Kidney glomerular epithelial cell (primary cell): Measurements from ENCODE around the gene RAMAC.
"Not testable (repeated sequence)": the region's sequence is repeated elsewhere in the genome, so short reads cannot be mapped to it uniquely, and the experiment has no call there.

Experiments
- DNase-seq: peaks from one replicate; lab custom pipeline; 2025; lab: John Stamatoyannopoulos, UW

The RAMAC gene

DNA sequence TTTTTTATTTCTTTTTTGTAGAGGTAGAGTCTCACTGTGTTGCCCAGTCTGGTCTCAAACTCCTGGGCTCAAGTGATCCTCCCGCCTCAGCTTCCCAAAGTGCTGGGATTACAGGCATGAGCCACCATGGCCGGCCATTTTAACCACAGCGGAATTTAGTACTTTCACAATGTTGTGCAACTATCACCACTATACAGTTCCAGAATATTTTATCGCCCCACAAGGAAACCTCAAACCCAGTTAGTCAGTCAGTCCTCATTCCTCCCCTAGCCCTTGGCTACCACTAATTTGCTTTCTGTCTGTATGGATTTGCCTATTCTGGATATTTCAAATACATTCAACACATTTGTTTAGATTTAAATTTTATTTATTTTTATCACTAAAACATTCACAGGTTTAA, 17.9 kb upstream of the RAMAC start:
- no peak for DNase-seq

GRCh38 chr15:82969353-82969752, 16.7 kb upstream of the RAMAC start:
- no peak for DNase-seq

DNA sequence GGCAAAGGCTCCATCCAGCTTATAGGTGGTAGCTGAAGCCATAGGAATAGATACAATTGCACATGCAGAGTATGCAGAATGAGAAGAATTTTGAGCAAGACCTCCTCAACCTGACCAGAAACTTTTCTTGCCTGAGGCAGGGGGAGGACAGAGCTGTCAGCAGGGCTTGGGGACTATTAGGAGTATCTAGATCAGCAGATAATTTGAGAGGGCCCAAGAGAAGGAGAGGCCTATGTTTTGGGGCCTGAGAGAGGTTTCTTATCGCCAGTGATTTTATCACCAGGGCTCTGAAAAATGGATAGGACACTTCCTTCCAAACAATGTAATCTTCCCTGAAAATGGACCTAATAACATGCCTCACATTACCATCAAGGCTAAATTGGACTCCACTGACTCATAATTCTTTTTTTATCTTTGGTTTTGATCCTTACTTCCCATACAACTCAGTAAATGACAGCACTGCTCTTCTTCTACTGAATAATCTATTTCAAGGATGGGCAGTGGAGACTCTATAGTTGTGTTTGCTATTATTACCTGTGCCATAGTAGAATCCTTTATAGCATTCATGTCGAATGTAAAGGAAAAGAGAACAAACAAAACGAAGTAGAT, 15.8 kb upstream of the RAMAC start:
- no peak for DNase-seq

DNA sequence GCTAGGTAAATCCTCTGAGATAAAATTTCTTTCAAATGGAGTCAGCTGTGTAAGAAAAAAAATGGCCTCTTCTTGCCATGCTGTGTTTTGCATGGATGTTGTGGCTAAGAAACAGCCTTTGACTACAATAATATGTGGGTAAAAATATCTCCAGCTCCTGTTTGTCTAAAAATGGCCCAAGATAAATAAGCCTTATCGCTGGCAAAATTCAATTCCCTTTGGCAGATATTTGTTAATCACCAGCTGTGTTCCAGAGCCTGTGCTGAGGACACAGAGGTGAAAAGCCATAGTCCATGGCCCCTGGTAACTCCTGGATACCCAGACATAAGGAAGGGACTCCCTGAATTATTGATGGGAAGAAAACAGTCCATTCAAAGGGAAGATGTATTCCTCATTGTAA, 15.3 kb upstream of the RAMAC start:
- no peak for DNase-seq

- DNase-seq, result no peak
Observed at GRCh38 chr15:82971218-82971984, 14.6 kb upstream of the RAMAC start.

GRCh38 chr15:82972990-82973389, 13.0 kb upstream of the RAMAC start:
- no peak for DNase-seq

DNA sequence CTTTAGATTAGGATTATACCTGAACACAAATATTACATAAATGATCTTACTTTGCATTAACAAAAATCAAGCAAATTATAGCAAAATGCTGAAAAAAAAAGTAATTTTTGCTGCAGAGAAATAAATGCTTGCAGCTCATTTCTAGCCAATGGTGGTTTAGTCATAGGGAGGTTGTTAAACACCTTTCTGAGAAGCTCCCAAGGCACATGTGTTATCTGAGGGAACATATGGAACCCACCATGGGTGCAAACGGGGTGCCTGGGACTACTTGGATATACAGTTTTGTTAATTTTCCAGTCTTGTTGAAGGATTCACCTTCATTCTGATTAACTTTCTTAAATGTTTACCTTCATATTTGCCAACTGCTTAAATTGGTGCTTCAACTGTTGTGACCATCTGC, 8.9 kb upstream of the RAMAC start:
- DNase-seq, result no peak

GRCh38 chr15:82978438-82978837, 7.6 kb upstream of the RAMAC start:
- no peak for DNase-seq

DNA sequence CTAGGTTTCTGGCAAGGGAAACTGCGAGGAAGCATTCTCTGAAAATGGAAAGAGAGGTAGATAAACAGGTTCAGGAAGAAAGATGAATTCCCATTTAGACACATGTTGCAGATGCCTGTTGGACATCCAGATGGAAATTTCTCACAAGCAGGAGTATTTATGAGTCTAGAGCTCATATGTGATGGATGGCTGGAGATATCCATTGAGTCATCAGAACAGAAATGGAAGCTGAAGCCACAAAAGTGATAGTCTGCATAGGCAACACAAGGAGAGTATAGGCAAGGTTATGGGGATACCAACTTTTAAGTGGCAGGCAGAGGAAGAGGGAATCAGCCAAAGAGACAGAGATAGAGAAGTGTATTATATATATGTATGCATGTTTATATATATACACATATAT, 6.3 kb upstream of the RAMAC start:
- DNase-seq, result no peak

DNA sequence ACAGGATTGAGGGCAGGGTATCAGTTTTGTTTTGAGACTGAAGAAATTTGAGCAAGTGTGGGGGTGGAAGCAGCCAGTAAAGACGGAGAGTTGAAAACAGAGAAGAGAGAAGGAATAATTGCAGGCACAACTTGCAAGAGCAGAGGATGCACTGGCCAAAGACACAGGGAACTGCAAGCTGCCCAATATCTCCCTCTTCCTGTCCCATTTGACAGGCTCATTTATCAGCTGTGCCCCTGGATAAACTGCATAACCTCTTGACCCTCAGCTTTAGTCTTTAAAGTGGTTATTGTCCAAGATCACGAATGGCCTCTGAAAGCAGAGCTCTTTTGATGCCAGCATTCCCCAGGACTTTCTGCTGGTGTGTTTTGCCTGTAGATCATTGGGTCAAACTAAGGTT, 5.0 kb upstream of the RAMAC start:
- DNase-seq, result no peak

DNA sequence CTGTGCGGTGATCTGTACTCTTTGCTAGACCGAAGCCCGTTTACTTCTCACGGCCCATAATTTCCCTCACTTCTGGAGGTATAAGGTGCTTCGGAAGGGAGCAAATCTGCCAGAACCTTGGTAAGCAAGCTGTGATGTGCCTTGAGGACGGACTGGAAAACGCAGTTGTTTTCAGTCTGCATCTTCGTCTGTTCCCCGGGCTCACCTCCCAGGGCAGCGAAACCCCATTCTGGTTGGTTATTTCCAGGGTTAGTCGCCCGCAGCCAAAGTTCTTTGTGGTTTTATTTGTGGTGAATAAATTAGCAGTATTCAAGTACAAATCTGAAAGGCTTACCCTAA, 401 bp downstream of the RAMAC start:
- DNase-seq, result peak; percentile 40

GRCh38 chr15:82992436-82992998, 6.5 kb downstream of the RAMAC start:
- no peak for DNase-seq

DNA sequence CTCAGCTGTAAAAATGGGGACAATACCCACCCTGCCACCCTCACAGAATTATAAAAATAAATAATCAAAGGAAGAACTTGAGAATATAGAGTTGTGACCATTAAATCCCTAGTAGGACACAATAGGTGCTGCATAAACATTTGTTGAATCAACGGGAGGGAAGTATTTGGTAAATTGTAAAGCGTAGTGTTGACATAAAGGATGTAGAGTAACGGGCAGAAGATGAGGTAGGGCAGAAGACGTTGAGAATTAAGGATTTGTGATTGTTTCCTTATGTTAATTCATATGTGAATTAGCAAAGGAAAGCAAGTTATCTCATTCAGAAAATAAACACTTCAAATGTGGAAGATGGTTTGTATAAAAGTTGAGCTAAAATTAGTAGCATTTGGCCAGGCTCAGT, 7.1 kb downstream of the RAMAC start:
- DNase-seq, result no peak

DNA sequence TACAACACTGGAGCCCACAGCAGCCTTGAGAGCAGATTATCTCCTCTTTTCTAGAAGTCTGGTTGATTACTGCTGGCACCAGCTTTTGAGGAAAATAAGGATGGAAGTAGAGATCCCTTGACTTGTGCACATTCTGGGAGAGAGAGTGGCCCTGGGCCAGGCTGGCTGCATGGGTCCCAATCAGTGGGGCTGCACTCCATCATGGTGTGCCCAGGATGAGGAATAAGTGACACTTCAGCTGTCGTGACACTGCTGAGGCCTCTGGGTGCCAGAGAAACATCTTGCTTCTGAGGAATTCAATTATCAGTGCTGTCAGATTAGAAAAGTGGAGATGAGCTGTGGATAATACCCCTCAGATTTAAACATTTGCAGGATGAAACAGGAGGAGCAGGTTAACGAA, 9.1 kb downstream of the RAMAC start:
- no peak for DNase-seq

- no peak for DNase-seq
Observed at GRCh38 chr15:82995938-82996337, 9.9 kb downstream of the RAMAC start.

DNA sequence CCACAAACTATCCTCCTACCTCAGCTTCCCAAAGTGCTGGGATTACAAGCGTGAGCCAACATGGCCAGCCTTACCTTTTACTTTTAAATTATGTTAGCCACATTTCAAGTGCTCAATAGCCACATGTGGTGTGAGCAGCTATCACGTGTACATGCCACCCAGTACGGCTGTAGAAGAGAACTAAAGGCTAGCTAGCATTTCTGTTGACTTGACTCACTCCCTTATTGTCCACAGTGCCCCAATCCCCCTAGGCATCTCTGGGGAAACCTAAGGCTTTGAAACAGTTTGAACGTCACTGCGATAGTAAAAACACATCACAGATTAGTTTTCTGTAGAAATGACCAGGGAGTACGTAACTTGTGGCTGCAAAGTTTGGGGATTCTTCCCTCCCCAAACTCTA, 13.4 kb downstream of the RAMAC start:
- no peak for DNase-seq

GRCh38 chr15:82999905-83000671, 14.1 kb downstream of the RAMAC start:
- peak; percentile 36 for DNase-seq

GRCh38 chr15:83000672-83001031, 14.6 kb downstream of the RAMAC start:
- DNase-seq, result not testable (repeated sequence)

GRCh38 chr15:83010709-83011270, 24.8 kb downstream of the RAMAC start:
- DNase-seq, result peak; percentile 70

DNA sequence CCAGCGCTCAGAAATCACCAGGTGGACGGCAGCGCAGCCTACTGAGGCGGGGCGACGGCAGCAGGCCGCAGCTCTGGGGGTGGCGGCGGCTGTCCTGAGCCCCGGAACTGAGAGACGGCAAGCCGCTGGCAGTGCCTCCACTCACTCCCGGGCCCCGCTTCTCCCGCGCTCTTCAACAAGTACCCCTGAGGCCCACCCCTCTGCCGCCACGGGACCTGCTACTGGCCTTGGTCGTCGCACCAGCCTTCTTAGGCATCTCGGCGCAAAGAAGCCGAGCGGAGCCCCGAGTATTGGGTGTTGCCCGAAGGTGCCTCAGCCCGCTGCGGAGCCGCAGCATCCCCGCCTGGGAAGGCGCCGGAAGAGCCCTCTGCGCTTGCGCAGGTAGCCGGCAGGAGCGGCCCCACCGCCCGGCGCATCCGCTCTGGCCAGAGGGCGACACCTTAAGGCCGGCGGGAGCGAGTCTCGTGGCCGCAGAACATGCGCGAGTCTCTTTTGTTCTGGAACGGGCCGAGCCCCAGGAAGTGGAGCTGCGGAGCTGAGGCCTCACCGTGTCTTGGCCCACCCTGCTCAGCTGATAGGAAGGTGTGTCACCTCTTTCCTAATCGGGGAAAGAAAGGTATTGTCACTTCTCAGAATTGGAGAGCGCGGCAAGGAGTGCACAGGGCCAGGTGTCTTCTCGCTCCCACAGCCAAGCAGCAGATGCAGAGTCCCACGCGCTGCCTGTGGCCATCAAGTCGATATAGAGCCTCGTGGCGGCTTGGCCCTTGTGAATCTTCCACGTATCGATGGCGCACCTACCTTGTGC, 25.5 kb downstream of the RAMAC start, which contains the start of gene C15orf40:
TSS of gene C15orf40 (minus strand) at position 369 of the 805 bp plus-strand sequence. CDS start at position 337, 32 bp downstream.
- DNase-seq, result peak; percentile 85

GRCh38 chr15:83012076-83012426, 26.0 kb downstream of the RAMAC start:
- no peak for DNase-seq

- no peak for DNase-seq
Observed at GRCh38 chr15:83012636-83013035, 26.6 kb downstream of the RAMAC start.
